HUDEP-2 (cell line): ENCODE measurements around the gene MCOLN2.
"Not testable (repeated sequence)": the region's sequence is repeated elsewhere in the genome, so short reads cannot be mapped to it uniquely, and the experiment has no call there.

Experiments
- DNase-seq, 76 experiments: peaks; one replicate each; lab custom pipeline; 2025; ENCODE audit not compliant: unreplicated experiment in 76 of 76; lab: John Stamatoyannopoulos, UW

MCOLN2 gene

DNA sequence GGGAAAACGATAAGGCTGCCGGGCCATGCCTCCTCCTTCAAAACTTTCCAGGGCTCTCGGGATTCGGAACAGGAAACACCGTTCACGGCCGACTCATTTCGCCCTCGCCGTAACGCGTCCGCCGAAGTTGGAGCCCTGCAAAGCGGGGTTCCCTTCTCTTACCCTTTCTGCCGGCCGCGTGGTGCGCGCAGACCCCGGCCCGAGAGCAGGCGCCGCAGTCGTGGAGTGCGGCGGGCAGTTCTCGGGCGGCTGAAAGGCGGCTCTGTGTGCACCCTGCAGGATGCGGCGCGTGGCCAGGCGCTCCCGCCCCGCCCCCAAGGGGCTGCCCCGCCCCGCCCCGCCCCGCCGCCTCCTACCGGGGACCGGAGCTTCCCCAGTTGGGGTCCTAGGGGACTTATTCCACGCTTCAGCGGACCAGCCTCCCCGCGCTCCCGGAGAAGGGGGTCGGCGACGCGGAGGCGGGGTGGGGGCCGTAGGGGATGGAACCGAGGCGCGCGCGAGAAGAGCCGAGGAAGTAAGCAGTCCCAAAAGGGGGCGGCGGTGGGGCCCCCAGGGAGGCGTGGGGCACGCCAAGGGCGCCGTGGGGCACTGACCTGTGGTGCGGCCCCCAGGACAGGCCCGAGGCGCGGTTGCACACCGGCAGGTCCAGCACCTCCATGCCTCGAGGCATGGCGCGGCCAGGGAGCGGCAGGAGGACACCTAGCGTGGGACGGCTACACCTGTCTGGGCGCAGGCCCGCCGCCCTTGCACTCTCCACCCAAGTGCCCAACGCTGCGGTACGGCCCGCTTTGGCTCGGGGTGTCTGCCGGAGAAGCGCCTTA lies at the start of gene MCOLN2:
TSS of gene MCOLN2 (minus strand) at position 268 of the 821 bp plus-strand sequence. CDS start at position 27, 241 bp downstream.
- DNase-seq, result no peak

- DNase-seq, result no peak
These were observed 45.5 kb upstream of the MCOLN2 start for GRCh38 chr1:85042413-85042812.

GRCh38 chr1:85041793-85042192 lies 44.9 kb upstream of the MCOLN2 start:
- no peak for DNase-seq

DNA sequence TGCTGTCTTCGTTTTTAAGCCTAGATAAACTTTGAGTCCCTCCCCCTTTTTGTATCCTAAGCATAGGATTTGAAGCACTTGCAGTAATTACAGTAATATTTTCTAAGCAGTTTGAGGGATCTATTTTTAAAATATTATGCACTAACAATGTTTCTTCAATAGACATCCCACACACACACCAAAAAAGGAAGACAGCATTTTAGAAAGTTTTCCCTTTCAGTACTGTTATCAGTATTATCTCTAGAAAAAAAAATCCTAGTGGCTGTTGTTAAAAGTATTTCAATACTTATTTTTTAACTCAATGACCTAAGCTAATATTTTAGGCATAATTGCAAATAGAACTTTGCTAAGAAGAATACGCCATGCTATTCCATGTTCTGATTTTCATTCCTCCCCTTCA lies 36.3 kb upstream of the MCOLN2 start:
- no peak for DNase-seq

DNA sequence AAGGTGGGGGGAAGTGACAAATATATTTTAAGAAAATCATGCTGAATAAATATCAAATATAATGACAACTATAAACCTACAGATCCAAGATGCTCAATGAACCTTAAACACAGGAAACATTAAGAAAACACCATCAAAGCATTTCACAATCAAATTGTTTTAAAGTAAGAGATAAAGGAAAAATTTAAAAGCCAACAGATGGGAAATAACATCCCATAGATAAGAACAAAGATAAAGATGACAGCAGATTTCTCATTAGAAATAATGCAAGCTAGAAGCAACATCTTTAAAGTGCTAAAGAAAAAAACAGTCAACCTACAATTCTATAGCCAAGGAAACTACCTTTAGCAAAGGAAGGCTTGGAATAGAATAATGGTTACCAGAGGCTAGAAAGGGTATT lies 33.6 kb upstream of the MCOLN2 start:
- DNase-seq, result no peak

GRCh38 chr1:85028151-85028550 lies 31.2 kb upstream of the MCOLN2 start:
- DNase-seq, result no peak

DNA sequence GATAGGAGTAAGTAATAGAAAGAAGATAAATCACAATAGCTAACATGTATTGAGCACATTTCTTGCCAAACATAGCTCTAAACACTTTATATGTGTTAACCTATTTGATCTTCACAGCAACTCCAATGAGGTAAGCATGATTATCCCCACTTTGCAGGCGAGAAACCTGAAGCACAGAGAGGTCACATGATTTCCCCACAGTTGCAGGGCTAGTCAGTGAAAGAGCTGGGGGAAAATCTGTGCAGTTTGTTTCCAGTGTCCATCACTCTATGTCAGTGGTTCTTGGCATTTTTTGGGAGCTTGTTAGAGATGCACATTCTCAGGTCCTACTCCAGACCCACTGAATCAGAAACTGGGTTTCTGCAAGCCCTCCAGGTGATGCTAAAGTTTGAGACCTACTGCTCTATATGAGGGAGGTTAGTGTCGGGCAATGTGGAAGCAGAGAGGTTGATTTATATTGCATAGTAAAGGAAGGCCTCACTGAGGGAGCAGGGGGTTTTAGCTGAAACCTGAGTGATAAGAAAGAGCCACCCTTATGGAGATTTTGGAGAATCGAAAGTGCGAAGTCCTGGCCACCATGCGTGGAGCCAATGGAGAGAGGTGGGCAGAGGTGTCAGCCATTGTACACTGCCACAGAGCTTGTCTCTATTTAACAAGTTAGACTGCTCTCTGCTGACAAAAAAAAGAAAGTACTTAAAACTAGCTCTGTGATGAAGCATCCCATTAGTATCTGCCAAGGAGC lies 30.5 kb upstream of the MCOLN2 start:
- DNase-seq, result no peak

- DNase-seq, result no peak
These were observed 29.0 kb upstream of the MCOLN2 start for GRCh38 chr1:85025940-85026339.

DNA sequence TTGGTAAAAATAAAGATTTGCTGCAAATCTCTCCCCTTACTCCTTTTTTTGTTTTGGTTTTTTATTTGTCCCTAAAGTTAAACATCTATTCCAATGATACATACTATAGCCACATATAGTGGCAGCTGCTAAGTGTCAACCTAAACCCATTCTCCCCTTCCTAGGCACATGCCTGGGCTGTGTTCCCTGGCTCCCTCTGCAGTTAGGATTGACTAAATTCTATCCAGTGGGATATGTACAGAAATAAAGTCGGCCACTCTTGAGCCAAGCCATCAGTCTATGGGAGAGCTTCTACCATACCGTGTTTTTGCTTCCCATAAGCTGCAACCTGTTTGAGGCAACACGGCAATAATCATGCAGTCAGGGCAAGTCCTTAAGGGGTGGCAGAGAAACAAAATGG lies 27.8 kb upstream of the MCOLN2 start:
- DNase-seq, result no peak

- DNase-seq, result no peak
These were observed 25.8 kb upstream of the MCOLN2 start for GRCh38 chr1:85022700-85023099.

DNA sequence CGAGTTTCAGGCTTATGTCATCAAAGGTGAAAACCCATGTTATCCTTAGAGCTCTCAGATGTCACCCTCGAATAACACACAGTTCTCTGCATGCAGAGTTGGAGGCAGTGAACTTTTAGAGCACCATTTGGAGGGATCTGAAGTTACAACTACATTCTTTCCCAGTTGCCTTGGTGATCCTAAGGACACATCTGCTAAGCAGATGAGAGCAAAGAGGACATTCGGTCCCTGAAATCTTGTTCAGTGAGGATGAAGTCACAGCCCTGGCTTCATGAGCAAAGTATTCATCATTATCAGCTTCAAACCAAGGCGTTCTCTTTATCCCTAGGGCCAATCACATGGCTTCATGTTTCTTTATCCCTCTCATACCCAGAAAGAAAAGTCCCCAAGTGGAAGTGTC lies 23.1 kb upstream of the MCOLN2 start:
- no peak for DNase-seq

GRCh38 chr1:85015826-85016225 lies 18.9 kb upstream of the MCOLN2 start:
- DNase-seq, result no peak

GRCh38 chr1:85005641-85006040 lies 8.7 kb upstream of the MCOLN2 start:
- DNase-seq, result not testable (repeated sequence)

GRCh38 chr1:85001742-85002141 lies 4.8 kb upstream of the MCOLN2 start:
- DNase-seq, result no peak

GRCh38 chr1:84998642-84999280 lies 1.8 kb upstream of the MCOLN2 start:
- no peak for DNase-seq

GRCh38 chr1:84997667-84998600 lies 1.0 kb upstream of the MCOLN2 start:
- no peak for DNase-seq

GRCh38 chr1:84995484-84996334 lies 1.2 kb downstream of the MCOLN2 start:
- no peak for DNase-seq

- no peak for DNase-seq
These were observed 5.6 kb downstream of the MCOLN2 start for GRCh38 chr1:84991097-84991920.

DNA sequence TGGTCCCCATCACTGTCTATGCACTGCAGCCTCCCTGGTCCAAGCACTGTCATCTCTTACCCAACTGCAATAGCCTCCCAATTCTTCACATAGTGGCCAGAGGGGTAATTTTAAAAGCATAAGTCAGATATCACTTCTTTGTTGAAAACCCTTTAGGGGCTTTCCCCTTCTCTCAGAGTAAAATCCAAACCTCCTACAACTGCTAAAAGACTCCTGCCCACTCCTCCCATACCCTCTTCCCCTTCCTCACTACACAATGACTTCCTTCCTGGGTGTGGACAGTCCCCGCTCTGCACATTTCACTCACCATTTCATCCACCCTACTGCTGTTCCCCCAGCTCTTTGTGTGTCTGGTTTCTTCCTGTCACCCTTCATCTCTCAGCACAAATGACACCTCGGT lies 8.3 kb downstream of the MCOLN2 start:
- DNase-seq, result no peak
